B cell (primary cell): ENCODE measurements around the gene TBC1D1. TPM values are rescaled to one million over a fixed set of nuclear protein-coding genes. Genes with fewer than 3 reads are reported as not detected.

Source experiments
- ATAC-seq: fragments of 200-7000 bp; cut with Tn5 transposase; one replicate; pipeline ENCODE4 v1.10.0; 2021; ENCODE audit warnings: low read depth, mild to moderate bottlenecking, moderate number of reproducible peaks, moderate library complexity
- CTCF ChIA-PET: fragments of 350-600 bp; sonication (Branson Sonifier 250); formaldehyde crosslinking; loops from one replicate; lab custom pipeline; 2021; ENCODE audit warnings: antibody characterized with exemption, inconsistent platforms; lab: Charles Lee
- POLR2A ChIA-PET: fragments of 350-600 bp; sonication (Branson Sonifier 250); formaldehyde crosslinking; loops from one replicate; lab custom pipeline; 2021; ENCODE audit warnings: antibody characterized with exemption; lab: Charles Lee
- DNase-seq: peaks from one replicate; pipeline ENCODE4 v3.0.0; 2013
- H2AFZ ChIP-seq: 2 replicates; pipeline ENCODE4 v1.6.1; 2012; ENCODE audit warnings: mild to moderate bottlenecking, low read depth, low read length; ENCODE audit not compliant: insufficient read depth, poor library complexity, severe bottlenecking
- H3K27ac ChIP-seq, 2 donors: 1 replicate in 1 of 2; 2 replicates in 1 of 2; pipeline ENCODE4 v1.5.1; 2012 to 2013; ENCODE audit warnings: low read length in 2 of 2, mild to moderate bottlenecking in 2 of 2, moderate library complexity in 1 of 2
- H3K27me3 ChIP-seq, 4 experiments: fragments of 200-600 bp in 1 of 4; sonication (generic) in 1 of 4; replicated peaks in 1 of 4; 1 replicate in 2 of 4; 2 replicates in 2 of 4; pipeline versions ENCODE4 v1.6.1 to v1.7.0; 2013 to 2016; ENCODE audit warnings: low read length in 3 of 4, mild to moderate bottlenecking in 2 of 4, mixed read lengths in 1 of 4, moderate library complexity in 1 of 4; ENCODE audit not compliant: insufficient read depth in 4 of 4, control insufficient read depth in 3 of 4; ENCODE audit errors: control extremely low read depth in 1 of 4
- H3K36me3 ChIP-seq, 2 experiments: replicated peaks in 1 of 2; 1 replicate in 1 of 2; 2 replicates in 1 of 2; pipeline versions ENCODE4 v1.6.1 to v1.7.1; 2013; ENCODE audit warnings: low read length in 1 of 2; ENCODE audit not compliant: insufficient read depth in 2 of 2, control insufficient read depth in 1 of 2; ENCODE audit errors: control extremely low read depth in 1 of 2, extremely low read depth in 1 of 2
- H3K4me1 ChIP-seq, 2 donors: fragments of 200-600 bp in 1 of 2; sonication (generic) in 1 of 2; 1 replicate in 1 of 2; 2 replicates in 1 of 2; pipeline versions ENCODE4 v1.5.1 to v1.6.1; 2013 to 2017; ENCODE audit warnings: low read length in 2 of 2; ENCODE audit not compliant: control insufficient read depth in 2 of 2, insufficient read depth in 2 of 2
- H3K4me2 ChIP-seq: replicated peaks from 2 replicates; pipeline ENCODE3; 2012; ENCODE audit warnings: mild to moderate bottlenecking, low read depth, low read length; ENCODE audit not compliant: poor library complexity, severe bottlenecking
- H3K4me3 ChIP-seq, 5 experiments: fragments of 200-600 bp in 1 of 5; sonication (generic) in 1 of 5; 1 replicate in 3 of 5; 2 replicates in 2 of 5; pipeline versions ENCODE4 v1.5.1 to v1.7.0; 2011 to 2016; ENCODE audit warnings: low read length in 4 of 5, mild to moderate bottlenecking in 4 of 5, low read depth in 2 of 5, control low read depth in 1 of 5, moderate library complexity in 1 of 5; ENCODE audit not compliant: insufficient read depth in 1 of 5; ENCODE audit errors: control extremely low read depth in 1 of 5, extremely low read depth in 1 of 5
- H3K79me2 ChIP-seq: fragments of 200-600 bp; sonication (generic); one replicate; pipeline ENCODE4 v1.6.0; 2016; ENCODE audit warnings: low read length; ENCODE audit not compliant: control insufficient read depth, insufficient read depth
- H3K9ac ChIP-seq: fragments of 200-600 bp; sonication (generic); 2 replicates; pipeline ENCODE4 v1.6.1; 2017; ENCODE audit warnings: mild to moderate bottlenecking, low read length, moderate library complexity
- H3K9me3 ChIP-seq, 3 donors: one replicate each; pipeline versions ENCODE4 v1.6.1 to v1.7.1; 2013; ENCODE audit warnings: low read length in 2 of 3; ENCODE audit not compliant: control insufficient read depth in 2 of 3, insufficient read depth in 1 of 3; ENCODE audit errors: control extremely low read depth in 1 of 3
- H4K20me1 ChIP-seq: 2 replicates; pipeline ENCODE4 v1.6.0; 2012; ENCODE audit warnings: mild to moderate bottlenecking, low read length; ENCODE audit not compliant: insufficient read depth, control insufficient read depth, poor library complexity, severe bottlenecking
- H3K27ac Mint-ChIP-seq: one replicate; pipeline ENCODE4 v1.8.0; 2021; ENCODE audit warnings: mixed read lengths
- H3K27me3 Mint-ChIP-seq: one replicate; pipeline ENCODE4 v1.8.0; 2021; ENCODE audit warnings: mixed read lengths
- H3K4me1 Mint-ChIP-seq: one replicate; pipeline ENCODE4 v1.8.0; 2021; ENCODE audit warnings: mixed read lengths
- H3K4me3 Mint-ChIP-seq: one replicate; pipeline ENCODE4 v1.8.0; 2021; ENCODE audit warnings: mixed read lengths
- H3K9me3 Mint-ChIP-seq: one replicate; pipeline ENCODE4 v1.8.0; 2022; ENCODE audit warnings: mixed read lengths; ENCODE audit not compliant: insufficient read depth
- CTCF ChIP-seq: fragments of 200-600 bp; IDR thresholded peaks from one replicate; pipeline ENCODE4 v1.8.0; 2022; ENCODE audit warnings: antibody characterized with exemption, mild to moderate bottlenecking
- EZH2 ChIP-seq: IDR thresholded peaks from 2 replicates; pipeline ENCODE4 v1.6.1; 2012; ENCODE audit warnings: borderline replicate concordance, low read depth, mild to moderate bottlenecking, moderate library complexity, low read length; ENCODE audit not compliant: insufficient read depth, poor library complexity, severe bottlenecking
- WGBS: methylation state at CpG from one replicate; pipeline ENCODE4 v1.1.5; 2013; ENCODE audit warnings: missing lambda C conversion rate; ENCODE audit not compliant: insufficient coverage; 5-methylcytosine and 5-hydroxymethylcytosine counted together
- intact Hi-C: fragments of 100-400 bp; cut with micrococcal nuclease; formaldehyde crosslinking; loops from one replicate; pipeline ENCODE4 v1.10.0; 2022
- polyA plus RNA-seq: library from polyadenylated mRNA; depleted of rRNA; stranded (reverse); fragments of >200 nt; gene quantifications from 2 replicates; pipeline ENCODE4 v1.2.3, GENCODE V29; 2012
- total RNA-seq, 2 donors: library from RNA; stranded (reverse); fragments of 120-200 nt in 1 of 2; gene quantifications; 1 replicate in 1 of 2; 2 replicates in 1 of 2; pipeline versions ENCODE4 v1.2.3 to v1.2.4, GENCODE V29; 2013 to 2022

TBC1D1 gene
- total and polyA plus RNA-seq, 2 donors (not counting 1 experiment from before 2014, with no cell fraction given), result 88.2 to 98.7 TPM

- Histone ChIP-seq H3K9ac (no peak overlapping the region), H3K27ac (no peak overlapping the region), H3K27me3 (no peaks in the 10 kb centered on the region), H3K4me1 (peaks cover 33 to 37% of the 10 kb centered on the region in 2 donors), H3K4me2 (no peak overlapping the region), H3K79me2 (peaks cover 63% of the 10 kb centered on the region), H3K9me3 (no peaks in the 10 kb centered on the region), H3K4me3 (no peak overlapping the region), H3K36me3 (no peaks in the 10 kb centered on the region), H4K20me1 (peaks cover 16% of the 10 kb centered on the region), H2AFZ (no peak overlapping the region)
- no peaks in the 10 kb centered on the region for H3K9me3 Mint-ChIP-seq
- H3K4me1 Mint-ChIP-seq, result peaks cover 54% of the 10 kb centered on the region
- WGBS, result 97% methylated on average over 3 of the region's 3 CpGs
- H3K4me3 Mint-ChIP-seq, result no peak overlapping the region
- ChIA-PET POLR2A (no interaction called here), CTCF (no interaction called here)
- DNase-seq (no peak), ATAC-seq (no peak)
- no peak overlapping the region for H3K27ac Mint-ChIP-seq
- TF ChIP-seq EZH2 (no peak), CTCF (no peak)
- H3K27me3 Mint-ChIP-seq, result no peaks in the 10 kb centered on the region
- intact Hi-C loops, result no loop called here
Measured at GRCh38 chr4:37968747-37969146, 77.9 kb downstream of the TBC1D1 start.

GRCh38 chr4:37970702-37971101 is 79.8 kb downstream of the TBC1D1 start:
- H3K36me3 ChIP-seq, result no peaks in the 10 kb centered on the region
- peaks cover 55% of the 10 kb centered on the region for H3K79me2 ChIP-seq
- Mint-ChIP-seq H3K4me3 (no peak overlapping the region), H3K27me3 (no peaks in the 10 kb centered on the region), H3K27ac (peak overlapping the region; percentile 54), H3K9me3 (no peaks in the 10 kb centered on the region), H3K4me1 (peaks cover 40% of the 10 kb centered on the region)
- DNase-seq (peak; percentile 81), ATAC-seq (peak; percentile 99)
- intact Hi-C loops, result loop anchor here (2.0 to 10.0 kb wide), 3 partner anchors 64 to 884 kb away; partner anchors contain the start of gene TLR6
- TF ChIP-seq CTCF (peak; percentile 73), EZH2 (no peak)
- peak overlapping the region; percentile 41 for H3K4me2 ChIP-seq
- no peak overlapping the region for H3K9ac ChIP-seq
- H2AFZ ChIP-seq, result no peak overlapping the region
- no peaks in the 10 kb centered on the region for H3K9me3 ChIP-seq
- no CpG with 5 or more reads among the region's 1 CpG for WGBS
- peaks cover 5% of the 10 kb centered on the region for H4K20me1 ChIP-seq
- POLR2A ChIA-PET, result interaction anchor here (0.6 to 0.8 kb wide), 2 partner anchors 11 to 79 kb away, joined by 4 to 6 read pairs; no protein-coding TSS in a partner anchor
- H3K27me3 ChIP-seq, result no peaks in the 10 kb centered on the region
- H3K4me3 ChIP-seq, result no peak overlapping the region
- peaks cover 14 to 20% of the 10 kb centered on the region in 2 donors for H3K4me1 ChIP-seq
- peak overlapping the region in 1 of 2 donors; percentile 44 for H3K27ac ChIP-seq
- CTCF ChIA-PET, result interaction anchor here (1.1 to 2.6 kb wide), 8 partner anchors 9 to 167 kb away, joined by 3 to 13 read pairs (median 4); no protein-coding TSS in a partner anchor
